Left lung (tissue), 10 donors: ENCODE data around the gene DCAF5. TPM values are rescaled to one million over a fixed set of nuclear protein-coding genes. Genes with fewer than 3 reads are reported as not detected.

Experiments used
- ATAC-seq: fragments of 200-7000 bp; cut with Tn5 transposase; one replicate; pipeline ENCODE4 v1.9.1; 2020; ENCODE audit warnings: moderate library complexity
- DNase-seq, 4 donors: peaks; one replicate each; pipeline ENCODE4 v3.0.0-alpha.2; 2013 to 2020
- H3K27ac ChIP-seq, 2 donors: fragments of 200-600 bp; sonication (generic) in 1 of 2; one replicate each; pipeline versions ENCODE4 v1.5.0 to v1.8.0; 2020 to 2021
- H3K27me3 ChIP-seq, 2 donors: fragments of 200-600 bp; sonication (generic) in 1 of 2; one replicate each; pipeline versions ENCODE4 v1.5.0 to v1.8.0; 2020 to 2021
- H3K36me3 ChIP-seq, 2 donors: fragments of 200-600 bp; sonication (generic) in 1 of 2; one replicate each; pipeline versions ENCODE4 v1.5.0 to v1.8.0; 2020 to 2021
- H3K4me1 ChIP-seq, 2 donors: fragments of 200-600 bp; one replicate each; pipeline ENCODE4 v1.8.0; 2021
- H3K4me3 ChIP-seq, 2 donors: fragments of 200-600 bp; sonication (generic) in 1 of 2; one replicate each; pipeline versions ENCODE4 v1.5.0 to v1.8.0; 2020 to 2021; ENCODE audit warnings: mild to moderate bottlenecking in 1 of 2
- H3K9me3 ChIP-seq, 2 donors: fragments of 200-600 bp; sonication (generic) in 1 of 2; one replicate each; pipeline versions ENCODE4 v1.5.0 to v1.8.0; 2020 to 2021
- intact Hi-C, 2 donors: fragments of 100-400 bp; cut with DNase I; formaldehyde crosslinking; loops; one replicate each; pipeline versions ENCODE4 v1.11.2 to v1.14.2; 2022
- polyA plus RNA-seq, 6 donors: library from polyadenylated mRNA; unstranded; fragments of 120-200 nt; gene quantifications; one replicate each; pipeline ENCODE4 v1.2.1, GENCODE V29; 2013; ENCODE audit not compliant: insufficient read length in 6 of 6
- total RNA-seq, 2 donors: library from RNA; stranded (reverse); fragmentation: NEBNext Ultra II Directional; extraction: Animal tissue kit (Norgen Biotek cat#: 25700); gene quantifications; one replicate each; pipeline ENCODE4 v1.2.1, GENCODE V29; 2021
- TF ChIP-seq, protein P1 (sequence below), 2 donors: fragments of 200-600 bp; sonication (generic) in 1 of 2; IDR thresholded peaks; one replicate each; pipeline versions ENCODE4 v1.5.0 to v1.8.0; 2021; ENCODE audit warnings: antibody characterized with exemption in 2 of 2
- donor health status: DM: no; HTN: yes; CAD: no.
- donor health status: DM: no; HTN: no; CAD: no.

The DCAF5 gene
- total and polyA plus RNA-seq, 8 donors, result 45.9 to 66.9 (median 58.4) TPM

DNA sequence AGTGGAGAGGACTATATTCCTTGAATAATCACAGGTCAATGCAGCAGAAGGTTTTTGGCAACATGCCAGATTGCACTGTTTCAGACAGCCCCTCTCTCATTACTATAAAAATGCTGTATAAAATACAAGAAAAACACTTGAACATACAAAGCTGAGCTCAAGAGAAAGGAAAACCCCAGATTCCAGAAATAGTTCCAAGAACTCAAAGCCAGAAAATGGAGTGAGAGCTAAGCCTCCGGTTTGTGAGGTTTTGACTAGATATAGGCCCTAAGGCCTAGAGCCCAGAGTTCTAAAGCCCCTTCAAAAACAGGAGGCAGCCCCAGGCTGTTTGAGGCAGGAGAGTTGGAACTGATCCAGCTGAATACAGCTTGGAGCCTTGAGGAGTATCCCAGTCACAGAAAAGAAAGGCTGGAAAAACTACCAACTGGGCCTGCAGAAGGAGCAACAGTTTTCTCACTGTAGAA lies 144.5 kb downstream of the DCAF5 start:
- Histone ChIP-seq H3K4me3 (no peak overlapping the region), H3K27me3 (no peaks in the 10 kb centered on the region), H3K36me3 (no peaks in the 10 kb centered on the region), H3K4me1 (peaks cover 0 to 23% of the 10 kb centered on the region in 2 donors), H3K9me3 (no peaks in the 10 kb centered on the region), H3K27ac (no peak overlapping the region)
- DNase-seq (peak in 2 of 4 donors; percentile 43 to 54), ATAC-seq (no peak)
- TF ChIP-seq, protein P1, sequence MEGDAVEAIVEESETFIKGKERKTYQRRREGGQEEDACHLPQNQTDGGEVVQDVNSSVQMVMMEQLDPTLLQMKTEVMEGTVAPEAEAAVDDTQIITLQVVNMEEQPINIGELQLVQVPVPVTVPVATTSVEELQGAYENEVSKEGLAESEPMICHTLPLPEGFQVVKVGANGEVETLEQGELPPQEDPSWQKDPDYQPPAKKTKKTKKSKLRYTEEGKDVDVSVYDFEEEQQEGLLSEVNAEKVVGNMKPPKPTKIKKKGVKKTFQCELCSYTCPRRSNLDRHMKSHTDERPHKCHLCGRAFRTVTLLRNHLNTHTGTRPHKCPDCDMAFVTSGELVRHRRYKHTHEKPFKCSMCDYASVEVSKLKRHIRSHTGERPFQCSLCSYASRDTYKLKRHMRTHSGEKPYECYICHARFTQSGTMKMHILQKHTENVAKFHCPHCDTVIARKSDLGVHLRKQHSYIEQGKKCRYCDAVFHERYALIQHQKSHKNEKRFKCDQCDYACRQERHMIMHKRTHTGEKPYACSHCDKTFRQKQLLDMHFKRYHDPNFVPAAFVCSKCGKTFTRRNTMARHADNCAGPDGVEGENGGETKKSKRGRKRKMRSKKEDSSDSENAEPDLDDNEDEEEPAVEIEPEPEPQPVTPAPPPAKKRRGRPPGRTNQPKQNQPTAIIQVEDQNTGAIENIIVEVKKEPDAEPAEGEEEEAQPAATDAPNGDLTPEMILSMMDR (IDR thresholded peaks at IDR 0.05), result no peak
- intact Hi-C loops, result no loop called here

DNA sequence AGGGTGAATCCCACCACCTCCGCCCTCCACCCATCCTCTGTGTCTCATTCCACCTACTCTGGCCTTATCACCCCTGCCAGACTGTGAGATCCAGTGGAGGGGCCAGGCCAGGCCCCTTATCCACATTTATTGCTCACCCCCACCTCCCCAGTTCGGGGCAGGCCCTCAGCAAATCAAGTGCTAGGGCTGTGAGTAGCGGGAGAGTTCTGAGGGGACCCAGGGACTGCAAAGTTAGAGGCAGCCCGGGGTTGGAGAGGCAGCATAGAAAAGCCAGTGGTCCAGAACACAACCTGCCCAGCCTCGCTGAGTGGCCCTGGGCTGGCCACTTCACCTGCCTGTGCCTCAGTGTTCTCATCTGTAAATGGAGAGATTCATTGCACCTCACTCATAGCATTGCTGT lies 146.6 kb downstream of the DCAF5 start:
- Histone ChIP-seq H3K4me1 (peaks cover 0 to 11% of the 10 kb centered on the region in 2 donors), H3K27ac (no peak overlapping the region), H3K36me3 (no peaks in the 10 kb centered on the region), H3K4me3 (no peak overlapping the region), H3K27me3 (no peaks in the 10 kb centered on the region), H3K9me3 (no peaks in the 10 kb centered on the region)
- intact Hi-C loops, result no loop called here
- TF ChIP-seq, protein P1 (IDR thresholded peaks at IDR 0.05), result no peak
- no peak for ATAC-seq
- DNase-seq, result no peak

DNA sequence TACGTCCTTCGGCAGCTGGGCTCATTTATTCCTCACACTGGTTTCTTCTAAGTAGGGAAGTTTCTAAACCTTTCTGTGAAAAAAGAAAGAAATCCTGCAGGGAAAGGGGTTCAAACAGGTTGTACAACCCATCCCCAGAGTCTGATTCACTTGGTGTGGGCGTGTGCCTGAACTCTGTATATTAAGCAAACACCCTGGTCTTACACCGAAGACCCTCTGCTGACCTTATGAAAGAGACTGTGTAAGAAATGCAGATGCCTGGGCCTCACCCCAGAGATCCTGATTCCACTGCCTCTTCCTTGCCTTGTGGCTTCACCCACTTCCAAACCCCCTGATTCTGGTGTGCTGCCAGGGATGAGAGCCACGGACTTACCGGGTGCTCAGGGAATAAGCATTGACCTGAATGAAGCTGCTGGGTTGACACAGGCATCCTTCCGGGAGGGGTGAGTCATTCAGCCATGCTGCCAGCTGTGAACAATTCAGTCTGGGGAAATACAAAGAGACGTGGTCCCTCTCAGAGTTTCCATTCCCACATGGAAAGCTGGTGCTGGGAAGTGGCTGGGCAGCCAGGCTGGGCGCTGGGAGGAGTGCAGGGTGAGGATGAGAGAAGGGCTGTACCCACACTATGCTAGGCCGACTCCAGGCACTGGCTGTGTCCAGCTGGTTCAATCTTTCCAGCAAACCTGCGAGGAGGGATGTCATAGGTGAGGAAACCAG lies 147.3 kb downstream of the DCAF5 start:
- DNase-seq (peak in 2 of 4 donors; percentile 35 to 68), ATAC-seq (peak; percentile 83)
- TF ChIP-seq, protein P1 (IDR thresholded peaks at IDR 0.05), result no peak
- intact Hi-C loops, result no loop called here
- no peak overlapping the region for H3K4me3 ChIP-seq
- H3K27me3 ChIP-seq, result no peaks in the 10 kb centered on the region
- H3K9me3 ChIP-seq, result no peaks in the 10 kb centered on the region
- H3K4me1 ChIP-seq, result peaks cover 0 to 11% of the 10 kb centered on the region in 2 donors
- no peaks in the 10 kb centered on the region for H3K36me3 ChIP-seq
- H3K27ac ChIP-seq, result no peak overlapping the region

DNA sequence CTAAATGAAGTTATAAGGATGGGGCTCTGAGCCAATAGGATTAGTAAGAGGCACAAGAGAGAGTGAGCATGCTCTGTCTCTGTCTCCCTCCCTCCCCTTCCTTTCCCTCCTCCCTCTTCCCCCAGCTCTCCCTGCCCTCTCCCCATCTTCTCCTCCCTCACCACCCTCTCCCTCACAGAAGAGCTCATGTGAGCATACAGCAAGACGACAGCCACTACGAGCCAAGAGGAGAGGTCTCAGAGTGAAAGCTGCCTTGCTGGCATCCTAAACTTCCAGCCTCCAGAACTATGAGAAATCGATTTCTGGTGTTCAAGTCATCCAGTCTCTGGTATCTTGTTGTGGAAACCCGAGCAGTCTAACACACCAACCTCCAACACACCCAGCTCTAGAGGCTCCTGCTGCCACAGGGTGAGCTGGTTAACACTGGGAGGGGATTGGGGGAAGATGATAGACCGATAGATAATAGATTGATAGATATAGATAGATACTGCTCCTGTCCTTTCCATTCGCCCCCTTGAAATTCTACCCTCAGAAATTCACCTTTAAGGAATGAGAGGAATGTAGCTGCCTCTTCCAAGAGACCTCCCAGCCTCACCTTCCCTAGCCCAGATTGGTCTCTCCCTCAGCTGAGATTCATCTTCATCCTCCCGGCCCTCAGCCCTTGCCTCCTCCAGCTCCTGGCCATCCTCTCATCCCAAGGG lies 148.0 kb downstream of the DCAF5 start:
- Histone ChIP-seq H3K36me3 (no peaks in the 10 kb centered on the region), H3K9me3 (no peaks in the 10 kb centered on the region), H3K27ac (no peak overlapping the region), H3K27me3 (no peaks in the 10 kb centered on the region), H3K4me3 (no peak overlapping the region), H3K4me1 (peaks cover 0 to 11% of the 10 kb centered on the region in 2 donors)
- intact Hi-C loops, result no loop called here
- TF ChIP-seq, protein P1 (IDR thresholded peaks at IDR 0.05), result no peak
- DNase-seq (no peak), ATAC-seq (peak; percentile 17)

DNA sequence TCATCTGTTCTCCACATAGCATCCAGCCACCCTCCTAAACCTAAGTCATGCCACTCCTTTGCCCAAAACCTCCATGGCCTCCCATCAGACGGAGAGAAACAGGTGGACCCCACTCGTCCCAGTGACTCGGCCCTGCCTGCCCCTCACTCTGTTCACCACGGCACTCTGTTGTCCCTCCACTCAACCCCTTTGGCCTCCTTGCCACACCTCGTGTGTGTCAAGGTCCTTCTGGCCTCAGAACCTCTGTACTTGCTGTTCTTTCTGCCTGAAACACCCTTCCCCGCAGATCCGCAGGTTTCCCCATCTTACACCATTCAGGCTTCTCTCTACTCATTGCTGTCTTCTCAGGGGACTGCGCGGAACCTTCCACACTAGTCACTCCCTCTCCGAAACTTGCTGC lies 149.3 kb downstream of the DCAF5 start:
- H3K27me3 ChIP-seq, result no peaks in the 10 kb centered on the region
- TF ChIP-seq, protein P1 (IDR thresholded peaks at IDR 0.05), result no peak
- peaks cover 0 to 11% of the 10 kb centered on the region in 2 donors for H3K4me1 ChIP-seq
- no peak for ATAC-seq
- no peaks in the 10 kb centered on the region for H3K36me3 ChIP-seq
- no peaks in the 10 kb centered on the region for H3K9me3 ChIP-seq
- intact Hi-C loops, result no loop called here
- no peak for DNase-seq
- no peak overlapping the region for H3K27ac ChIP-seq
- no peak overlapping the region for H3K4me3 ChIP-seq
